Effector CD8-positive, alpha-beta T cell (primary cell): ENCODE results near the gene PFDN1.
A peak's percentile ranks its signal among the peaks of the same experiment; 100 is the strongest.
"Not testable (repeated sequence)": the region's sequence is repeated elsewhere in the genome, so short reads cannot be mapped to it uniquely, and the experiment has no call there.

Experiments
- DNase-seq: peaks from one replicate; lab custom pipeline; 2025; lab: John Stamatoyannopoulos, UW
- total RNA-seq, 4 experiments: gene quantifications; one replicate each; lab custom pipeline; 2026; lab: John Stamatoyannopoulos, UW

PFDN1 gene, protein sequence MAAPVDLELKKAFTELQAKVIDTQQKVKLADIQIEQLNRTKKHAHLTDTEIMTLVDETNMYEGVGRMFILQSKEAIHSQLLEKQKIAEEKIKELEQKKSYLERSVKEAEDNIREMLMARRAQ
- 31.1 to 41.8 (median 37.0) reads per million in 4 experiments for total RNA-seq

DNA sequence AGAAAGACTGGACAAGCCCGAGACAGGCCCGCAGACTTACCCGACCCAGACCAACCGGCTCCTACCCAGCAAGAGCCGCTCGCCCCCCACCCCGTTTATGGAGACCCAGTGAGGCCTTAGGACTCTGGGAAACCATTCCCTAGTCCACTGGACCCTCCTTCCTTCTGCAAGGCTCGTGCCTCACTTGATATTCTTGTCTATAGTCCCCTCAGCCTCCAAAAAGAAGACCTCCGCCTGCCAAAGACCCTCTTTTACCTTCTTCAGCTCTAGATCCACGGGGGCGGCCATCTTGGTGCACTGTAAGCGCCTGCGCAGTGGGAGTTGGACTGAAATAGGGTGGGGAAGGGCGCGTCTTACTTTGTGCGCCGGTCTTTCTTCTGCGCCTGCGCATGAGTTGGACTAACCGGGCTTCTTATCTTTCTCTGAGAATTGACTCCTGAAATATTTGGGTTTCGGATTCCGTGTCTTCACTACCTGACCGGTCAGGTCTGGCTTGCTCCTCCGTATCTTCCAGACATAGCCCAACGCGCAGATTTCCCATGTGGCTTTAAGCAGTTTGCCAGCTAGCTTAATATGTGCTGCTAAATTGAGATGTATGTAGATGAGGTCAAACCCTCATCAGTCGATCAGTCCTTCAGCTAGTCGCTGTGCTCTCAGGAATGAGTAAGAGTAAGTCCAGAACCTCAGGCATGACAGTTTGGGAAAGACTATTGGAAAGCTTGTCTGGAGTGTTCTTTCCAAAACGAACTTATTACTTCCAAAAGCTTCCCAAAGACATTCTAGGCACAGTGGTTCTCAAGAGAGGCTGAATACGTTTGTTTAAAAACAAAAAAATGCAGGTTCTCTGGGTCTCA, at the start of gene PFDN1:
Gene PFDN1, minus strand, starts transcription at position 316 of the 854 bp plus-strand sequence. Its CDS starts 28 bp downstream, at position 288.
- peak; percentile 90 for DNase-seq

DNA sequence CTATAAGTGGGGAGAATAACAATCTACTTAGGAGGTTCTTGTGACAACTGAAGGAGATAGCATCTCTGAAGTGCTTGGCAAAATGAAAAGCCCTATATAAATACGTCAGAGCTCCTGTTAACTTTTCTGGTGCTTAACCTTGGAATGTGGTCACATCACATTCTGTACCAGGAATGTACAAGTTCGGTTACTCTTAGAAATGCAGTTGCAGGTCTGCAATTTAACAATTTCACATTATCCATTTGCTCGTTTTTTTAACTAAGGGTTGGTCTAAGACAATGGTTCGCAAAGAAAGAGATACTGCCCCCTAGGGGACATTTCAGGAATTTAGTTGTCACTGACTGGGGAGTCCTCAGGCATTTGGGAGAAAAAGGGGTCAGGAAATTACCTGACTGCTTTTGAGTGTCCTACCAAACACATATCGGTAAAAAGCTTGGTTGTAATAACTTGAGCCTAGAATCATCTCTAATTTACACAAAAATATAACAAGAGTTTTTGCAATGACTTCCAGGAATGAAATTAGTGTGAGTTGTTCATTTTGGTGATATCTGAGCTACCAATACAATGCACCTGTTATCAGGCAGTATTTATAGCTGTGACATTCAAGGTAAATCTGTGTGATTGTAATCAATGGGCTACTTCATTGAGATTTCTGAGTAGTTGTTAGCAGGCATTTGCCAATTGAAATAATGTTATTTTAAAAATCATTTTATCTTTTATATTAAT, 48.9 kb upstream of the PFDN1 start:
- DNase-seq = peak; percentile 17

DNA sequence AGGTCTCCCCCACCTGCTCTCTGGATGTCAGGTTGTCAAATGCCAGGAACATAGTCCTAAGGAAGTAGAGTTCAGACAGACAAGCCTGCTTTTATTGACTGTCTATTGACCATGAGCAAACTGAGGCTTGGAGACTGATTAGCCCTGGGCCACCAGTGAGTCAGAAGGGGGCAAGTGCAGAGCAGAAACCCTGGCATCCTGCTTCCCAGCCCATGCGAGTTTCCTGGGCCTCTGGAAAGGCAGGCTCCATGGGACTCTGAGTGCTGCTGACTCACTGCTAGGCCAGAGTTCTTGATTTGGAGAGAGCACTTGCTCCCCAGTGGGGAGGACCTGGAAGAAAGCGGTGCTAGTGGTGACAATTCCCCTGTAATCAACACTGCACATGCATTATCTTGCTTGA, 46.3 kb upstream of the PFDN1 start:
- no peak for DNase-seq

DNA sequence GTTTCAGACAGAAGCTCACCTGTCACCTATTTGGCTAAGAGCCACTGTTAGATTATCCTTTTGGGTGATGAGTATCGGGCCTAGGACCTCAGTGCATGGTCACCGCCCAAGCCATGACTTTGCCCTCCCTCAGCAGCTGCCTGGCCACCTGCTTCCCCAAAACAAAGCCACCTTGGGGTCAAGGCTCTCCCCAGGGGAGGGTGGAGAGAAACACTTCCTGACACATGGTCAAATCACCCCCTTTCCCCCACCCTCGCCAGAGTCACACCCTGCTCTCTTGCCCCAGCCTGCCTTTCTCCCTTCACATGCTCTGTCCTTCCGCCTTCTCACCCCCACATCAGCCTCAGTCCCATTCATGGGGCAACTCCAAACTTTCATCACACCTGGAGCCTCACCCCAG, 45.2 kb upstream of the PFDN1 start:
- DNase-seq = no peak

DNA sequence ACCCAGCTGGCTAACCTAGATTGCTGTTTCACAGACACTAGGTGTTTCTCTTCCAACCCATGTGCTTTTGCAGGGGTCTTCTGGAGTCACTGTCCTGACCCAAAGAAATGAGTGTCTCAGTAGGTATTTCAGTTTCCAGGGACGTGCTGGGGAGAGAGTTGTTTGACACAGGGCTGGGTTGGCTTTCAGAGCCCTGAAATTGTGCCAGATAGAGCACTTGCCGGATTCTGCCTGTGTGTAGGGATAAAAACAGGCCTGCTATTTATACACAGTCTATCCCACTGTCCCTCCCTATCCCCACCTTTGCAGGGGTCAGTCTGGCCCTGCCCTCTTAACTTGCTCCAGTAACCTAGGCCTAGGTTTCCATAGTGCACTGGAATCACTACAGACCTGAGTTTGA, 44.5 kb upstream of the PFDN1 start:
- DNase-seq = no peak

DNA sequence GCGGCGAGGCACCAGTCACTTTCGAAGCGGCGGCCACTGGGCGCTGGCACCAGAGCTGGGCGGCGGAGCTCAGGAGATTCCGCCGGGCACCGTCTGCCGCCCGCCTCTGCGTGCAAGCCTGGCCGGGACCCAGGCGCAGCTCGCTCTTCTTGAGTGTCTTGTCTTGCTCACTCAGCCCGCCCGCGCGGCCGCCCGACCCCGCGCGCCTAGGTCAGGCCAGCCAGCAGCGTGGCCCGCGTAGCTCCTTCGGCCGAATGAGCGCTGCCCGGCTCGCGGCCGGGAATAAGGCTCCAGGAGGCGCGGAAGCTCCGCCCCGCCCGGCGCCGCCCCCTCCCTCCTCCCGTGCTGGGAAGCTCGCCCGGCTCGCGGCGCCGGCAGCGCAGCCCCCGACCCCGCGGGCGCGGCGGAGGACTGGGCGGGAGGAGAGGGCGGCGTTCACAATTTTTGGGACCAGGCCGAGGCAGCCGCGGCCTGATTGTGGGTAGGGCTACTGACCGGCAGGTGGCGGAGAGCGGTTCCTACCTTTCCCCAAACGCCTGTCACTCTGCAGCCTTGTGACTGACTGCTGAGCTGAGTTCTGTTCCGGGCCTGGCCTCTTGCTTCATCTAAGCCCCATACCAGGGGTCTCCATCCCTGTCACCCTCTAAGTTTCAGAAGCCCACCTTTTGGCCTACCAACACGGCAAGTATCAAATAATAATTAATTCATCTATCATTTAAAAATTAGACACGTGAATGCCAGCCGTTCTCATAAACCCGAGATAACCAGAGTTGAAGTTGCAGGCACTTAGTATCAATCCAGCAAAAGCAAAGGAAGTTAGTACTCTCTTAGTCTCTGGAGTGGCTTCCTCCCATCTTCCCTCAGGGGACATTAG, 43.7 kb upstream of the PFDN1 start, which contains the start of gene HBEGF:
Gene HBEGF, minus strand, starts transcription at position 256 of the 874 bp plus-strand sequence. CDS start 275 bp downstream, outside the sequence.
- peak; percentile 33 for DNase-seq

DNA sequence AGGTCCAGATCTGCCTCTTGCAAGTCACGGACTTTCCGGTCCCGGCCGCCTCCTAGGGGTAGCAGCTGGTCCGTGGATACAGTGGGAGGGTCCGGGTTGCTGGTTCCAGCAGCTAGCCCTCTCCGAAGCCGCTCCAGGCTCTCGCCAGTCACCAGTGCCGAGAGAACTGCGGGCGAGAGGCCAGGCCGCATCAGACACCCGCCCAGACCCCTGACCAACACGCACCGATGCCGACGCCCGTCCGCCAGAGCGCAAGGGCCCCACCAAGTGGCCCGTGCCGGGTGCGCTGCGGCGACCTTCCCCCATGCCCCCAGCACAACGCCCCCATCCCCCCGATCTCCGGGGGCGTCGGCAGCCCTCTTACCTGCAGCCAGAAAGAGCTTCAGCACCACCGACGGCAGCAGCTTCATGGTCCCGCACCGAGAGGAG, 43.0 kb upstream of the PFDN1 start:
- DNase-seq = no peak

DNA sequence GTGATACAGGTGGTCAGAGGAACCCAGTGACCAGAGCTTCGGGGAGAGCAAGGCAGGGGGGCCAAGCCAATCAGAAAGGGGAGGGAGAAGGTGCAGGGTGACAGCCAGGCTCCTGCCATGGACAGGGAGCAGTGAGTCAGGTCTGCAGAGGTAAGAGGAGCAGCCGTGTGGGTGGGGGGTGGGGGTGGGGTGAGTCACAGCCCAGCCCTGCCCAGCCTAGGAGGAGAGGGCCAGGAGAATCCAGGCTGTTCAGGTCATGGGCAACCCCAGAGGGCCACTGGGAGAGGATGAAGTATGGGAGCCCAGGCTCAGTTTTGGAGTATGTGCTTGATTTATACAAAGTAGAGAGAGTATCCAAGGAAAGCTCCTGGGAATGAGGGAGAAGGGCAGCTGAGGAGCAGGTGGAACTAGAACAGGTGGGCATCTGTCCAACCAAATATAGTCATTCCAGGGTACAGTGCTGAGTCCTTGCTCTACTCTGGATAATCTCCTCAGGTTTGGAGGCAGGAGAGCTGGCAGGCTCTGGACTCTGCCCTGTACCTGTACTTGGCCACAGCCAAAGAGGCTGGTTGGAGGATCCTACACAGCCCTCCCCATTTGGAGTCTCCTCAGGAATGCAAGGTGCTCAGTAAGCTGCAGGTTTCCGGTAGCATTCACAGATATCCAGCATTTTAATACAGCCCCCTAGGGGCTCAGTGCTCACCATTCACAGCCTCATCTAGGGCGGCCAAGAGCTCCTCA, 42.0 kb upstream of the PFDN1 start:
- no peak for DNase-seq

DNA sequence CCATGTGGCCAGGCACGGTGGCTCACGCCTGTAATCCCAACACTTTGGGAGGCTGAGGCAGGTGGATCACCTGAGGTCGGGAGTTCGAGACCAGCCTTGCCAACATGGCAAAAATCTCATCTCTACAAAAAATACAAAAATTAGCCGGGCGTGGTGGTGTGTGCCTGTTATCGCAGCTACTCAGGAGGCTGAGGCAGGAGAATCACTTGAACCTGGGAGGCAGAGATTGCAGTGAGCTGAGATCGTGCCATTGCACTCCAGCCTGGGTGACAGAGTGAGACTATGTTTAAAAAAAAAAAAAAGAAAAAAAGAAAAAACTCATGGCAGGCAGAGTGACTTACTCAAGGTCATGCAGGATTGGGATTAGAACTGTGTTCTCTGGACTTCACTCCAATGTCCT, 40.9 kb upstream of the PFDN1 start:
- not testable (repeated sequence) for DNase-seq

DNA sequence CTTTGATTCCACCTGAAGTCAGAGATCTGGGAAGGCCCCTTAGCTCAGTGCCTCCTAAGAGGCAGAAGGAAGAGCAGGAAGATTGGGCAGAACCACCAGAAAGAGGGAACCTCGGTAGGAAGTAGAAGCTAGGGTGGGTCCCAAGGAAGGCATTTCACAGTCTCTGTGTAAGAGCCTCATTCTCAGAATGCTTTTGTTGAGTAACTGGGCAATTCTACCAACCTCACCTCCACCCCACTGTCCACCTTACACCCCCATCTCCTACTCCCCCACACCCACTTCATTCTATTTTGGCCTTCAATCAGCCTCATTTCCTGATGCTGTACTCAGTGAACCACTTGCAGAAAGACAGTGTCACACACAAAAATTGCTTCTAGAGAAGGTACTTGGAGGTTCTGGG, 40.0 kb upstream of the PFDN1 start:
- DNase-seq = no peak

DNA sequence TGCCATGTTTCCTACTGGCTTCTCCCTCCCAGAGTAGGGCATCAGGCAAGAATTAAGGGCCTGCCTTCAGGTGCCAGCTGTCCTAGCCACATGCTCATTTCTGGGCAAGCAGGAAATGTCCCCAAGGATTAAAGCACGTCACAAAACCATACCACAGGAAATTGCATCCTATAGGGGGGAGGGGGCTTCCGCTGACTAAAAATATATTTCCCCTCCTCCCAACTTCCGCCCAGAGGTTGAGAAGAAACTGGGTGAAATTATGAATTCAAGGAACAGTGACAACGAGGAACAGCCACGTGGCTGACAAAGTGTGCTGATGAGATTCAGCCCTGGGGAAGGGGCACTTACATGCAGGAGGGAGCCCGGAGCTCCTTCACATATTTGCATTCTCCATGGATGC, 39.4 kb upstream of the PFDN1 start:
- no peak for DNase-seq

DNA sequence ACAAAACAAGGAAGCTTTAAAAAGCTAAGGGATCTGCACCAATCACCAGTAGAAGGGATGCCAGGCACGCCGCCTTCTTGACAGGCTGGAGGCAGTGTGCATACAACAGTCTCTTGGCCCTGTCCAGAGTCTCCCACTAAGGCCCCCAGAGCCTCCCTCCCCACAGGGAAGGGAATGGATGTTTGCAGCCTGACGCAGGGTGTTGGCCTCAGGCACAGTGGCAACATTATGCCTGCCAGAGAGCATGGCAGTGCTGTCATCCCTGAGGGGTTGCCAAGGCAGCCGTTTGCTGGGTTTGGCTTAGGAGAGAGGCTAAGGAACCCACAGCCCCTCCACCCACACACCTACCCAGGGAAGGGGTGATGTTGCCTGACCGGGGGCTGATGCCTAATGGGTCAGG, 38.7 kb upstream of the PFDN1 start:
- no peak for DNase-seq

DNA sequence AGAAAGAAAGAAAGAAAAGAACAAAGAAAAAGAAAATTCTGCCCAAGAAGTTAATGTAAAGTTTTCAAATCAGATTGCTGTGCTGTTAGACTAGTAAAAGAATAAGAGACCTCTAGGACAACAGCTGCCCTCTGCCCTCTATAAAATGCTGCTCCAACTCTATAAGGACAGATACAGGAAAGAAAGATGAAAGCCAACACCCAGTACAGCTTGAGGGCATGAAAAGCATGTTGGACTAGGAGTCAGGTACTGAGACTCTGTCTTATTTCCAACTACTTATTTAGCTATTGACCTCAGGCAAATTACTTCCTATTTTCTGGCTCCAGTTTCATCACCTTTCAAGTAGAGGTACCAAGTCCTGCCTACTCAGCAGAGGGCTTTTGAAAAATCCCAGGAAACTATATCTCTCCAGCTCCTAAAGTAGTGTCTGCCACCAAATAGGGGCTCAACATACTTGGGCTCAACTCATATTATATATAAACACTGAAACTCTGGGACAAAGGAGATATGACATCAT, 37.8 kb upstream of the PFDN1 start:
- no peak for DNase-seq

DNA sequence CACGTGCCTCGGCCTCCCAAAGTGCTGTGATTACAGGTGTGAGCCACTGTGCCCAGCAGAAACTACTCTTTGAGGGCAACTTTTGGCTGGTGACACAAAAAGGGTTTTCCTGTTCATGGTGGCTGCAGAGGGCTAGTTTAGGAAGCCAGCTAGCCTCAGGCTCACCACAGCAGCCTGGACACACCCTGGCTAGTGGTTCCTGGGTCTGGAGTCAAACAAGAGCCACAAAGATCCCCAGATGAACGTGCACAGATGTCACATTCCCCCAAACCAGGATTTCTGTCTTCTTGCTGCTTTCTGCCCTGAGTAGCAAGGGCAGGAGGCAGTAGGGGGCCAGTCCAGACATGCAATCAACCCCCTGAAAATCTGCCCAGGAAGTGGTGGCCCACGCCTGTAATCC, 36.7 kb upstream of the PFDN1 start:
- DNase-seq = no peak

DNA sequence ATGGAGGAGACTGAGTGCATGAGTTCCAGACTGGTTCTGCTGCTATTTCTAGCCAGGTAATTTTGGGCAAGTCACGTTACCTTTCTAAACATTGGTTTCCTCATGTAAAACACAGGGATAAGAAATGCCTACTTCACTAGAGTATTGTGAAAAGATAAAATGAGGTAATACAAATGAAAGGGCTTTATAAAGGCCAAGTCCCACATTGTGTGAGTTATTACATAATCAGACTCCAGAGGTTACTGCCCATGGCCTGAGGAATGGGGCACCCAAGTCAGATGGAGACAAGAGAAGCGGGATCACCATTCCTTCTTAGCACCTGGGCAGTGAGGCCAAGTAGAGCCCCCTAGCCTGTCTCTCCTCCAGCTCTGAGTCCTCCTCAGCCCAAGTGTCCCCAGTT, 36.0 kb upstream of the PFDN1 start:
- DNase-seq = no peak

DNA sequence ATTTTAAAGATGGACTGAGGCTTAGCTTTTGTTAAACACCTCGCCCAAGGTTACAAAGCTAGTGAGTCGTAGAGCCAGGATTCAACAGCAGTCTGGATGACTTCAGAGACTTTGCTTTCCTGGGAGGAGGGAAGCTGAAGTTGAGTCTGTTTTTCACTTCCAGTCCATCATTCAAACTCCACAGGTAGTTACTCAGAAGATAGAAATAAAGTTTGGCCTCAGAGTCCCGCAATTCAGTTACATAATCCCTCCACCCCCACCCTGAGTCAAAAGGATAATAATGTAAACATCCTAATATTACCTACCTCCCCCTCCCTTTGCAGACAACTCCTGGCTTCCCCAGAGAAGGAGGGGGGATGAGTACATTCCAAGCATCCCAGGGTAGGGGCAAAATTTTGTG, 35.4 kb upstream of the PFDN1 start:
- no peak for DNase-seq

DNA sequence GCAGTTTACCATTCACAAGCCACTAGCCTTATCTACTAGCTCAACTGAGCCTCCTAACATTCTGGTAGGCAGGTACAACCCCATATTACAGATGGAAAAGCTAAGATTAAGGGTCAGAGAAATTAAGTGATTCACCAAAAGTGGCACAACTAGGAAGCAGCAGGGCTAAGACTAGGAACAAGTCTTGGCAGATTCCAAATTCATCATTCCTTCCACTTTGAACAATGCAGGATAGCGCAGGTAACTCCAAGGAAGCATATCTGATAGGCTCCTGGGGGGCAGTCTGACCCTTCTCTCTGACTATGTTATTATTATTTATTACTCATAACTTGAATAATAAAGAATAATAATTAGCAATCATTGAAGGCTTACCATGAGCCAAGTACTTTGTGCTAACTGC, 35.0 kb upstream of the PFDN1 start:
- DNase-seq = no peak

DNA sequence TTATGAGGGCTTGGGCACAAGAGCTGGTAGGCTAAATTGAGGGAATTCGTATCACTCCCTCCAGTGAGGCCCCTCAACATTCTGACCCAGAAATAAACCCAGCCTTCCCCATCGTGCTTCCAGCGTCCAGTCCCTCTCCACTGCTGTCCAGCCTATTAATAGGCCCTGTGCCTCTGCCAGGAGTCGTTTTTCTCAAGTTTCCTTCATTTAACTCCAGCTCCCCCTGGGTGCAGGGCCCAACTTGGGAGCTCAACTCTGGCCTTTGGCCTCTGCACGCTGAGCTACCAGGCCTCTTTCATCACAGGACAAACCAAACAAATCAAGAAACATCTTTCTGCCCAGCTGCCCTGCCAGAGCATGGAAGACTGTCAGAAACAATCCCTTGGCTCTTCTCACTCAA, 33.5 kb upstream of the PFDN1 start:
- no peak for DNase-seq

DNA sequence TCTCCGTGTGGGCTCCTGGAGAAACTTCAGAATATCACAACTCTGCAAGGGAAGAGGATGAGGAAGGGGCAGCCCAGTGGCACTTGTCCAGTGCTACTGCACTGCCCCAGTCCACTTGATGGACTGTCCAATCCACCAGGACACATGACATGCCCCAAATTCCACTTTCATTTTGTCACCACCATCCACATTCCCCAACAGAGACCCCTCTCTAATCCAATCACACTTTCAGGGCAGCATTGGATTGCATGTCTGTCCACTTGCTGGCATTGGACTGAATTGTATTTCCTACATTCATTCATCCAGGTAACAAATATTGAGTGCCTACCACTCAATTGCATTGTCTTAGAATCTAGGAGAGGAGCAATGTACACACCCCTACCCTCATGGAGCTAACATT, 28.7 kb upstream of the PFDN1 start:
- DNase-seq = no peak

DNA sequence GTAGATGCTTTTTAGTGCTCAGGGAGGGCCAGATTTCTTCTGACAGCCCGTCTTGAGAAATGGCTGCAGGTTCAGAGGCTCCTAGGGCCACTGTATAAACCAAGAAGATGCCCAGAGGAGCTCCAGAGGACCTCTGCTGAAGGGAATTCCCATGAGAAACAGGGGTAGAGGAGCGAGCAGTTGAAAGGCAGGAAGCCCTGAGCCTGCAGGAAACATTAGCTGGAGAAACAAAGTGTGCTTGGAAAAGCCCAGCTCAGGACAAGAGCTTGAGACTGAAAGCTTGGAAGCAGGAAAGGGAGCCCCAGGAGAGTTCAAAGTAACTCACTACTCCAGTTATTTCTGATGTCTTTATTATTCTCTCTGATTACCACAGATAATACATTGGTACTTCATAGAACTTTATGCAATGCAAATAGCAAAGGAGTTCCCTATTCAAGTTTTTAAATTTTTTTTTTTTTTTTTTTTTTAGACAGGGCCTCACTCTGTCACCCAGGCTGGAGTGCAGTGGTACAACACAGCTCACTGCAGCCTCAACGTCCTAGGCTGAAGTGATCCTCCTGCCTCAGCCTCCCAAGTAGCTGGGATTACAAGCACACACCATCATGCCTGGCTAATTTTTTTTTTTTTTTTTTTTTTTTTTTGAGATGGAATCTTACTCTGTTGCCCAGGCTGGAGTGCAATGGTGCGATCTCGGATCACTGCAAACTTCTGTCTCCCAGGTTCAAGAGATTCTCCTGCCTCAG, 27.0 kb upstream of the PFDN1 start:
- no peak for DNase-seq
